MM.1S (cell line): Measurements from ENCODE around the gene SPOCK1.

Source experiments
- EZH2 ChIP-seq: fragments of 300-600 bp; sonication (generic); optimal IDR thresholded peaks from 2 replicates; pipeline ENCODE3; 2017; ENCODE audit warnings: low read depth, mild to moderate bottlenecking, antibody characterized with exemption, low read length, mixed read lengths
- EZH2phosphoT487 ChIP-seq: fragments of 300-600 bp; sonication (generic); IDR thresholded peaks from 2 replicates; pipeline ENCODE4 v1.6.1; 2018; ENCODE audit warnings: antibody characterized with exemption, low read length
- TF ChIP-seq, protein P1 (sequence below): fragments of 300-600 bp; sonication (generic); IDR thresholded peaks from 2 replicates; pipeline ENCODE4 v1.5.1; 2016; ENCODE audit warnings: antibody characterized with exemption, low read length, mixed read lengths

DNA sequence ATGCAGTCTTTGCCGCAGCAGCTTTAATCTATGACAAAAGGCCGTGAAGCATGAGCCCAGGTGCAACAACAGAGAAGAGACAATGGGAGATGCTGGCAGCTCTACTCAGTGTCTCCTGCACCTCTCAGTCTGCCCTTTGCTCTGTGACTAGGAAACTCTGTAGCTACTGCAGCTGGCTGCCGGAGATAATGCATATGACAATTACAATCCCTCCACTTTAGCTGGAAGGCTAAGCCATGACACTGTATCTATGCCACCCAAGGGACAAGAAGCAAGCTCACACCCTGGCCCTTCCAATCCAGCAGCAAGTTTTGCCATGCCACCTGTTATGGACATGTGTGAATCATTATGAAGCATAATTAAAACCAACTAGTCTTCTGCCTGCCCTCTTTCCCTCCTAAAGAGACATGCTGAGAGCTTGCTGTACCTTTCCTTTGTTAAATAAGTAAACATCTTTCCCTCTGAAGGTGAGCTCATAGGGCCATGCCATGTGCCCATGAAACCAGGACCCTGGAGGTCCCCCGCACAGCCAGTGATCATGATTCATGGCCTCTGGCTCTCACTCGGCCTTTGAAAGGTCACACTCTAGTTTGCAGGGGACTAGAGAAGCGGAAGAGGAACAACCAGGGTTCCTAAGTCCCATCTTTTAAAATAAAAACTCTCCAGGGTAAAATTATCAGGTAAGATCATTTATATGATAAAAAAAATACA lies 219.4 kb downstream of the SPOCK1 start:
- no peak for TF ChIP-seq EZH2
- TF ChIP-seq, protein P1, sequence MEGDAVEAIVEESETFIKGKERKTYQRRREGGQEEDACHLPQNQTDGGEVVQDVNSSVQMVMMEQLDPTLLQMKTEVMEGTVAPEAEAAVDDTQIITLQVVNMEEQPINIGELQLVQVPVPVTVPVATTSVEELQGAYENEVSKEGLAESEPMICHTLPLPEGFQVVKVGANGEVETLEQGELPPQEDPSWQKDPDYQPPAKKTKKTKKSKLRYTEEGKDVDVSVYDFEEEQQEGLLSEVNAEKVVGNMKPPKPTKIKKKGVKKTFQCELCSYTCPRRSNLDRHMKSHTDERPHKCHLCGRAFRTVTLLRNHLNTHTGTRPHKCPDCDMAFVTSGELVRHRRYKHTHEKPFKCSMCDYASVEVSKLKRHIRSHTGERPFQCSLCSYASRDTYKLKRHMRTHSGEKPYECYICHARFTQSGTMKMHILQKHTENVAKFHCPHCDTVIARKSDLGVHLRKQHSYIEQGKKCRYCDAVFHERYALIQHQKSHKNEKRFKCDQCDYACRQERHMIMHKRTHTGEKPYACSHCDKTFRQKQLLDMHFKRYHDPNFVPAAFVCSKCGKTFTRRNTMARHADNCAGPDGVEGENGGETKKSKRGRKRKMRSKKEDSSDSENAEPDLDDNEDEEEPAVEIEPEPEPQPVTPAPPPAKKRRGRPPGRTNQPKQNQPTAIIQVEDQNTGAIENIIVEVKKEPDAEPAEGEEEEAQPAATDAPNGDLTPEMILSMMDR, result no peak
- TF ChIP-seq EZH2phosphoT487, result no peak
